NCI-H460 (cell line): ENCODE data around the gene GTF2F1. TPM values are rescaled to one million over a fixed set of nuclear protein-coding genes. Genes with fewer than 3 reads are reported as not detected.
"Not testable (repeated sequence)": the region's sequence is repeated elsewhere in the genome, so short reads cannot be mapped to it uniquely, and the experiment has no call there.

Source experiments
- DNase-seq: peaks from one replicate; pipeline ENCODE4 v3.0.0-alpha.2; 2016; ENCODE audit warnings: low read depth; ENCODE audit errors: extremely low read depth
- total RNA-seq: library from RNA; depleted of rRNA; stranded (reverse); fragments of >200 nt; shearing (Covaris generic); gene quantifications from 2 replicates; pipeline ENCODE4 v1.2.3, GENCODE V29; 2014

The GTF2F1 gene
- total RNA-seq, 1 experiment from 2014 or later: 44.1 TPM

DNA sequence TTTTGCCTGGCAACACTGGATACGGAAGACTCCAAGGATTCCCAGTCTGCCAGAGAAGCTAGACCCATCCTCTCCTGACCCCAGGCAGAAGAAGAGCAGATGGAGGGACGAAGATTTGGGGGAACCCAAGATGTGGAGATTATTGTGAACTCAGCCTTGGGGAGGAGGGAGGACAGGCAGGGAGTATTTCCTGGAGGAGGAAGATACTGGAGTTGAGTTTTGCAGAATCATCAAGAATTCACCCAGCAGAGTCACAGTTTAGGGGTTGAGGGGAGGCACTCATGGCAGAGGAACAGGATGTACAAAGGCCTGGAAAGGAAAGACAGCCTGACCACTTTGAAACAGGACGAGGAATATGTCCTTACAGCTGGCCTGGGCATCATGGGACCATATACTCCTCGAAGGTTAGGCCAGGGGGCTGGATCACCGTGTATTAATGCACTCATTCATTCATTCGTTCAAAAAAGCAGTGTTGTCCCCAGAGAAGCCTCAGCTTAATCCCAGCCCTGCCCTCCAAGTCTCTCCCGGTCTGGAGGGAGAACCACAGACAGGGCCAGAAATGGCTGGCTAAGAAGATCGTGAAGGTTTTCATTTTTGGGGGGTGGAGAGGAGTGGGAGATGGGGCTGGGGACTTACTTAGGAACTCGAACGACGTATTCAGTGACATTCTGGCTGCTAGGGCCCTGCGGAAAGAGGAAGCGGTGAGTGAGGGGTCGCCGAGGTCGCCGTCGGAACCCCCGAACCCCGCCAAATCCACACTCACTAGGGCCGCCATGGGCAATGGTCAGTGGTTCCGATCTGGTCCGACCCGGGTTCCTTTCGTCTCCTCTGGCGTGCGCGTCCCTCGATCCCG, 517 bp downstream of the GTF2F1 start:
- DNase-seq: no peak

DNA sequence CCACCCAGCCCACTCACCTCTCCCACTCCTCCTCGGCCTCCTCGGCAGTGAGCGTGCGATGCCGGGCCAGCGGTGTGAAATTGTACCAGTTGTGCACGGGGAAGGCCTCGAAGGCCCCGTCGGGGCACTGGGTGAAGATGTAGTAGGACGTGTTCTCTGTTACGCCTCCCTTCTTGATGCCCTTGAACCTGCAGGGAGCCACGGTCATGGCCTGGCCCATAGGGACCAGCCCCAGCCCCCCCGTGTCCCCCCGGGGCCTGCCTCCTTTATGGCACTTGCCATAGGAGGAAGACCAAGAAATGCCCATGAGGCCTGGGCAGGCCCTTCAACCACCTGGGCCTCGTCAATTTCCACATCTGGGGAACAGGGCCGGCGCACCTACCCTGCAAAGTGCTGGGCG, 5.6 kb downstream of the GTF2F1 start:
- DNase-seq: no peak

DNA sequence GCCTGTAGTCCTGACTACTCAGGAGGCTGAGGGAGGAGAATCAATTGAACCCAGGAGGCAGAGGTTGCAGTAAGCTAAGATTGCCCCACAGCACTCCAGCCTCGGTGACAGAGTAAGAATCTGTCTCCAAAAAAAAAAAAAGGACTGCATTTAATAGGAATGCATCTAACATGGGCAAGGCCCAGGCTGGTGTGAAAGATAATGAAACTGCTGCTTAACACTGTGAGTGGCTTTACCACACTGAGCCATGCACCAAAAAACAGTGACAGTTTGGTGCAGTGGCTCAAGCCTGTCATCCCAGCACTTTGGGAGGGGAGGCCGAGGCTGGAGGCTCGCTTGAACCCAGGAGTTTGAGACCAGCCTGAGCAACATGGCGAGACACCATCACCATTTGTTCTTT, 8.6 kb downstream of the GTF2F1 start:
- DNase-seq: no peak

DNA sequence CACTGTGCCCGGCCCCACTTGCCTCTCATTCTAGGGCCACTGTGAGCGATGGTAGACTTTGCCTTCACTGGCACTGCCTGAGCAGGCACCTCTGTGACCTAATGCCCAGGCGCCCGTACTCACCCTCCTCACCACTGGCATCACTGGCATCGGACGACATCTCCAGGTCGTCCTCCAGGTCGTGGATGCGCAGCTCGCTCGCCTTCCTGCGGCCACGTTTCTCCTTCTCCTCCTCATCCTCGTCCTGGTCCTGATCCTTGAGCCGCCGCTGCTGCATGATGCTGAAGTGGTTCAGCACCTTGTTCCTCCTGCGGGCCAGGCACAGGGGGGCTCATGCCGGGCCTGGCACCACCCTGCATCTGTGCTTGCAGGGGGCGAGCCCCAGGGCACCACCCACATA, 9.8 kb downstream of the GTF2F1 start:
- no peak for DNase-seq

DNA sequence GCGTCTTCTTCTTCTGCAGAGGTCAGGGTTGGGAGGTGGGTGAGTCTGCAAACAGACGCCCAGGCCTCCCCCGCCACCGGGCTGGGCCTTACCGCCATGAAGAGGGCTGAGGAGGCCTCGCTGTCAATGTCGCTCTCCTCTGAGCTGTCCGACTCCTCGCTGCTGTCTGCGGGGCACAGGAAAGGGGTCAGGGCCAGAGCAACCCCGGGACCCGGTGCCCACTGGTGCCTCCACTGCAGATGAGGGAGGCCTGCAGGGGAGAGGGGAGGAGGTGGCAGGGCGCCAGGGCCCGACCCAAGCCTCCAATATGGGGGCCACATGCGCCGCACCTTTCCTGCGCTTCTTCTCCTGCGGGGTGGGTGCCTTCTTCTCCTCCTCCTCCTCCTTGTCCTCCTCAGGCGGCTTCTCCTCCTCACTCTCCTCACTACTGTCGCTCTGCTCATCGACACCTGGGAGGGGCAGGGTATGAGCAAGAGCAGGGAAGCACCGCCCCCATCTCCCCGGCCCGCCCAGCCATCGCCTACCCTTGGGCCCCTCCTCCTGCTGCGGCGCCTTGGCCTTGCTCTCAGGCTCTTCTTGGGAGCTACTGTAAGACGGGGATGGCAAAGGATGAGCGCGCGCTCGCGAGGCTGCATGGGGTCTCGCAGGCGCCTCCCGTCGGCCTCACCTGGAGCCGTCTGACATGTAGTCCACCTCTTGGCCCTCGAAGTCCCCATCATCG, 11.8 kb downstream of the GTF2F1 start:
- DNase-seq: no peak

DNA sequence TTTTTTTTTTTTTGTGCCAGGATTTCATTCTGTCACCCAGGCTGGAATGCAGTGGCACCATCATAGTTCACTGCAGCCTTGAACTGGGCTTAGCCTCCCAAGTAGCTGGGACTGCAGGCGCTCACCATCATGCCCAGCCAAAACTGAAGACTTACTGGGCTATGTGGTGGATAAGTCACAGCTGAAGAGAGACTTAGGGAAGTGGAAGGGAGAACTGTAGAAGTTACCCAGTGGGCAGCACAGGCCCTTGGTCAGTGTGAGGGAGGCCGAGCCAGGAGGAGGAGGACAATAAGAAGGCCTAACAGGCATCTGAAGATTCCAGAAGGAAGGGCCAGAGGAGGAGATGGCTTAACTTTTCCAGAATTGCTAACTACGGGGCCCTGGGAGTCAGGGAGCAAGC, 13.2 kb downstream of the GTF2F1 start:
- no peak for DNase-seq

DNA sequence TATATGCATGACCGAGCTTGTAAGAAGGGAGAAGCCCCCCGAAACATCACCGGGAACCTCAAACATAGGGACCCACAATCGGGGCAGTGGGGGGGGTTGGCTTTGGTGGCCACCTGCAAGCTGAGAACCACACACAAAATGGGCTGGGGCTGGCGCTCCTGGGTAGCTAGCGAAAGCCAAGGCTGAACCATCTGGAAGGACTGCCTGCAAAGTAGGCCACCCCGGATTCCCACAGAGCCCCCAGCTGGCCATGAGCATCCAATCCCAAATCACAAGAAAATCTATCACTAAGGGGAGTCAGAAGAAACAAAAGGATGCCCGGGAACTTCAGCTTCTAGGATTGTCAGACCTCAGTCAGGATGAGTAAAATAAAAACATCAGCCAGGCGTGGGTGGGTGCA, 14.5 kb downstream of the GTF2F1 start:
- DNase-seq: no peak

DNA sequence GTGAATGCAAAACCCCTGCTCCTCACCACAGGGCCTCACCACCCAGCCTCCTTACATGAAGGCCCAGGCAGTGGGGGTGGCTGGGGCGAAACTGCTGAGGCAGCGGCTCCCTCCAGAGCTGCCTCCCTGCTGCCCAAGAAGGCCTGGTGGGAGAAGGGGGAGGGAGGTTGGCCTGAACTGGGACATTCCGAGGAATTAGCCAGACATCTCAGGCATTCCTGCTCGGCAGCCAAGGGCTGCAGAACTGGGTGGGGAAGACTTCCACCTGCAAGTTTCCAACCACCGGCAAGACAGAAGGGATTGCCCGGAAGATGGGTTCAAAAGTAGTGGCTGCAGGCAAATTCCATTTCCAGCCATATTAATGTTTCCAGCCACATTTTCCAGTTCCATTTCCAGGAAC, 14.9 kb downstream of the GTF2F1 start:
- no peak for DNase-seq

DNA sequence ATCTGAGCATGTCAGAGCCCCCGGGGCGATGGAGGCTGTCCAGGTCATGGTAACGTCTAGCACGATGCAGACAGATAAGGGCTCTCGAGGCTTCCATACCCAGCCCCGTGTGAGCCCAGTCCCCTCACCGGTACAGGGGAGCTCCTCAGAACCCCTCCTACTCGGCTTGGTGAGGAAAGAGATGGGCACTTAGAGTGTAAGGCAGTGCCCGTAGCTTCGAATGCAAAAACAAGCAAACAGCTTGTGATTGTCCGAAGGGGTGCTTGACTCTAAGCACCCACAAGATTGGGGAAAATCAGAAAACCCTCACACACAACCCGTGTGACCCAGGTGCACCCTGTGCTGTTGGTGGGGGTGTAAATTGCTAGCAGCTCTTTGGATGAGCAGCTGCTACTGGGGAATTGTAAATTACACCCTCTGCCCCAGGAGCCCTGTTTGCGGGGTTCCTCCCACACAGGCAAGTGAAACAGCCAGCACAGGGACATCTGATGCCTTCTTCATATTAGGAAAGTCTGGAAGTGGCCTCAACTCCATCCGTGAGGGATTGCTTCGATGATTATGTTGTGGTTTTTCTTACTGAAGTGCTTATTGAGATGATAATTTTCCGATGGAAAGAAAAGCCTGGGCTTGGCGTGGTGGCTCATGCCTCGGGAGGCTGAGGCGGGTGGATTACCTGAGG, 16.3 kb downstream of the GTF2F1 start:
- DNase-seq: no peak

DNA sequence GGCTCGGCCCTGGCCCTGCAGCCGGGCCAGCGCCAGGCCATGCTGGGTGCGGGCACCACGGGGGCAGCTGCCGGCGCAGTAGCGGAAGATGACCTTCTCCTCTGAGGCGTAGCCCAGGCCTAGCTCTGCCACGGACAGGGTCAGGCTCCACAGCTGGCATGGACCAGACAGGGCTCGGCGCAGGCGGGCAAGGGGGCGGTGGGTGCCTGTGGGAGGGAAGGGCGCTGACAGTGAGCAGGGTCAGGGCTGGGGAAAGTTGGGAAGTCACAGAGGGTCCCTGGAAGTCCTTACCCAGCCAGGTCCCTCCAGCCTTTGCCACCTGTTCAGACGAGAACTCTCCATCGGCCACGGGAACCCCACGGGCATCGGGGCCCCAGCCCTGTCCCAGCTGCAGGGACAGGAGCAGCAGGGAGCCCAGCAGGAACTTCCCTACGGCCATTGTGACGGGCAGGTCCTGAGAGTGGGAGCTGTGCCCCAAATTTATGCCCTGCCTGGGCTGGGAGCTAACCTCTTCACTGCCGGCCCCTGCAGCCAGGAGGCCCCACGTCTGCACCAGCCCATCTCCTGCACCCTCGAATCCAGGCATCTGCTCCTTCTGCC, 17.5 kb downstream of the GTF2F1 start, which contains the start of gene PSPN:
Gene PSPN (minus strand): TSS at position 523 of the 600 bp plus-strand sequence. CDS start 84 bp downstream, at position 439.
- DNase-seq: no peak

DNA sequence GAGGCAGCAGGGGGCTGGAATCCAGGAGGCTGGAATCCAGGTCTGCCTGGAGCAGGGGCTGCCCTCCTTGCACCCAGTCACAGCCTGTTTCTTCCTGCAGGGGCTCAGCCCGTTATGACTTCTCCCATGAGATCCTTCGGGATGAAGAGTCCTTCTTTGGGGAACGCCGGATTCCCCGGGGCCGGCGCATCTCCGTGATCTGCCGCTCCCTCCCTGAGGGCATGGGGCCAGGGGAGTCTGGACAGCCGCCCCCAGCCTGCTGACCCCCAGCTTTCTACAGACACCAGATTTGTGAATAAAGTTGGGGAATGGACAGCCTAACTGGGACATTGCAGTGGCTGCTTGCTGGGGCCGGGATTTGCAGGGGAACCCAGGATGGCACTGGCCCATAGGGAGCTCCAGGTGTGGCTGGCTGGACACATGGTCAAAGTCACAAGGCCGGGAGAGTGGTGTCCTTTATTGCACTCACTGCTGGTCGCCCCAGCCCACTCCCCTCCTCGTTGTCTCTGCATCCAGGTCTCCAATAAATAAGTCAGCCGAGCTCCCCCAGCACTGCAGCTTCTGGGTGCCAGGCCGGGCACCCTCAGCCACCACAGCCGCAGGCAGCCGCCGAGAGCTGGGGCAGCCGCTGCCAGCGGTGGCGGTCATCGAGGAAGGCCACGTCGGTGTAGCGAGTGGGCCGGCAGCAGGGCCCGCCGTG, 18.1 kb downstream of the GTF2F1 start:
- DNase-seq: no peak

DNA sequence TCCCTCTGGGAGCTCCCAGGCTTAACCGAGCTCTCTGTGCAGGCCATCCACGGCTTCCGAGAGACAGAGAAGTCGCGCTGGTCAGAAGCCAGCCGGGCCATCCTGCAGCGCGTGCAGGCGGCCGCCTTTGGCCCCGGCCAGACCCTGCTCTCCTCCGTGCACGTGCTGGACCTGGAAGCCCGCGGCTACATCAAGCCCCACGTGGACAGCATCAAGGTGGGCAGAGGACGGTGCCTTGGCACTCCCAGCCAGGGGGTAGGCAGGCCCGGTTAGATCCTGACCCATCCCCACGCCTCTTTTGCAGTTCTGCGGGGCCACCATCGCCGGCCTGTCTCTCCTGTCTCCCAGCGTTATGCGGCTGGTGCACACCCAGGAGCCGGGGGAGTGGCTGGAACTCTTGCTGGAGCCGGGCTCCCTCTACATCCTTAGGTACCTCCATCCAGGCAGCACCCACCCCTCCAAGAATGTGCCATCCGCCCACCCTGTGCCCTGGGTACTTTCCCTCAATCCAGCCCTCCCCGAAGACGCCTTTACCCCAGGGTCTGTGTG, 18.7 kb downstream of the GTF2F1 start:
- DNase-seq: no peak

DNA sequence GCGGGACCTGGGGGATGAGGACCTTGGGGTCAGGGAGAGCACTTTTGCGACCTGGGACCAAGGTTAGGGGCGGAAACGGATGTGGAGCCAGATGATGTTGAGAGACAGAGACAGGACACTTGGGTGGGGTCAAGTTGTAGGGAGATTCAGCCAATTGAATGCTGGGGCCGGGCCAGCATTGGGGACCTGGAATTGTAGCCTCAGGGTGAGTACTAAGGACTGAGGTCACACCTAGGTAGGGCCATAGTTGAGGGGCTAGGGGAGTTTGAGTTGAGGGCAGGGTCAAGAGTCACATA, 19.2 kb downstream of the GTF2F1 start:
- no peak for DNase-seq

DNA sequence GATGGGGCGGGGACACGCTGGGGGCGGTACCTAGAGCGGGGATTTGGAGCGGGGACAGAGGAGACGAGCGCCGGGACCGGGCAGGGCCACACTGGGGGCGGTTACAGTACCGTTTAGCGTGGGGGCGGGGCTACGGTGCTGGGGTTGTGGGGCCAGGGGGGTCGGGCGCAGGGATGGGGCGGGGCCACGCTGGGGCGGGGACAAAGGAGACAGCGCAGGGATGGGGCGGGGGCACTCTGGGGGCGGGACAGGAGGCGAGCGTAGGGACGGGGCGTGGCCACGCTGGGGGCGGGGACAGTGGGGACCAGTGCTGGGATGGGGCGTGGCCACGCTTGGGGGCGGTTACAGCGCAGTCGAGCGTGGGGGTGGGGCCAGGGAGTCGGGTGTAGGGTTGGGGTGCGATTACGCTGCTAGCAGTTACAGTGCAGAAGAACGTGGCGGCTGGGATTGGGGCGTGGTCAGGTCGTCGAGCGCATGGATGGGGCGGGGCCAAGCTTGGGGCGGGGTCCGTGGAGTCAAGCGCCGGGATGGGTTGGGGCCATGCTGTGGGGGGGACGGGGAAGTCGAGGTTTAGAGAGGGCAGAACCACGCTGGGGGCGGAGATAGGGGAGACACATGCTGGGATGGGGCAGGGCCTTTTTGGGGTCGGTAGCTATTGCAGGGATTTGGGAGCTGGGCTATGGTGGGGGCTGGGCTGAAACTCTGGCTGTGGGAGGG, 19.7 kb downstream of the GTF2F1 start:
- DNase-seq: peak; percentile 94

DNA sequence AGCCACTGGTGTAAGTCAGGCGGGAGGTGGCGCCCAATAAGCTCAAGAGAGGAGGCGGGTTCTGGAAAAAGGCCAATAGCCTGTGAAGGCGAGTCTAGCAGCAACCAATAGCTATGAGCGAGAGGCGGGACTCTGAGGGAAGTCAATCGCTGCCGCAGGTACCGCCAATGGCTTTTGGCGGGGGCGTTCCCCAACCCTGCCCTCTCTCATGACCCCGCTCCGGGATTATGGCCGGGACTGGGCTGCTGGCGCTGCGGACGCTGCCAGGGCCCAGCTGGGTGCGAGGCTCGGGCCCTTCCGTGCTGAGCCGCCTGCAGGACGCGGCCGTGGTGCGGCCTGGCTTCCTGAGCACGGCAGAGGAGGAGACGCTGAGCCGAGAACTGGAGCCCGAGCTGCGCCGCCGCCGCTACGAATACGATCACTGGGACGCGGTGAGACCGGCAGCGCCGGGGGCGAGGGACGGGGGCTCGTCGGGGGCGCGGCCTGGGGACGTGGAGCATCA, 20.3 kb downstream of the GTF2F1 start, which contains the start of gene ALKBH7:
Gene ALKBH7 (plus strand): TSS at position 201 of the 502 bp plus-strand sequence. CDS start 27 bp downstream, at position 228.
- DNase-seq: peak; percentile 99

DNA sequence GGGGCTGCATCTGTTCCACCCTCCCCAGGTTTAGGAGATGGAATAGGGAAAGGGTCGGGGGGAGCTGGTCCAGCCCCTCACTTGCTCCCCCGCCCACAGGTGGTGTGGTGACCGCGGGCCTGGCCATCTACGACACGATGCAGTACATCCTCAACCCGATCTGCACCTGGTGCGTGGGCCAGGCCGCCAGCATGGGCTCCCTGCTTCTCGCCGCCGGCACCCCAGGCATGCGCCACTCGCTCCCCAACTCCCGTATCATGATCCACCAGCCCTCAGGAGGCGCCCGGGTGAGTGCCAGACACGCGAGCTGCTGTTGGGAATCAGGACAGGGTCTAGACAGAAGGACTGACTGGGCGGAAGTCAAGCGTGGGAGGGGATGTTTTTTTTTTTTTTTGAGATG, 28.6 kb downstream of the GTF2F1 start:
- no peak for DNase-seq

DNA sequence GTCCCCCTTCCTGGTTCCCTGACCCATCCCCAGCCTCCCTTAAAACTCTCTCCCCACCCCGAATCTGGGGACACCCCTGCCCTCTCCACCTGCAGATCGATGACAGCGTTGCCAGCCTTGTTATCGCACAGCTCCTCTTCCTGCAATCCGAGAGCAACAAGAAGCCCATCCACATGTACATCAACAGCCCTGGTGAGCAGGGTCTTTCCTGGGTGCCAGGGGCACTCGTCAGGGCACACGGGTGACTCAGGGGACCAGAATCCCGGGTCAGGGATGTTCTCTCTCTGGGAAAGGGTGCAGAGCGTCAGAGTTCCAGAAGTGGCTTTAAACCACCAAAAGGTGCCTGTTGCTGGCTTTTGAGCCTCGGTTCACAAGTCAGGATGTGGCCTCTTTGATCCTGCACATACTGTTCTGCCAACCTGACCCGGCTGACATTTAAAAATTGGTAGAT, 30.6 kb downstream of the GTF2F1 start:
- no peak for DNase-seq

DNA sequence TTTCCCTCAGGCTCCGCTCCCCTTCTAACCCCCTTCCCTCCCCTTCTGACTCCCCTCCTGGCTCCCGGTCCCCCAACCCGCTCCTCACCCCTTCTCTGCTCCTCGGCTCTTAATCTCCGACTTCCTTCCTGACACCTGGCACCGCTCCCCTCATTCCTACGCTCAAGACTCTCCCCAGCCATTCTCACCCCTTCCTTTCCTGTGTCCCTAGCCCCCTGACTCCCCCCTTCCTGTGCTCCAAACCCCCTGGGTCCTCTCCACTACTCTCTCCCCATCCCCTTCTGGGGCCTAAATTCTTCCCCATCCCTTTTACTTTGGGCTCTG, 31.0 kb downstream of the GTF2F1 start:
- no peak for DNase-seq

DNA sequence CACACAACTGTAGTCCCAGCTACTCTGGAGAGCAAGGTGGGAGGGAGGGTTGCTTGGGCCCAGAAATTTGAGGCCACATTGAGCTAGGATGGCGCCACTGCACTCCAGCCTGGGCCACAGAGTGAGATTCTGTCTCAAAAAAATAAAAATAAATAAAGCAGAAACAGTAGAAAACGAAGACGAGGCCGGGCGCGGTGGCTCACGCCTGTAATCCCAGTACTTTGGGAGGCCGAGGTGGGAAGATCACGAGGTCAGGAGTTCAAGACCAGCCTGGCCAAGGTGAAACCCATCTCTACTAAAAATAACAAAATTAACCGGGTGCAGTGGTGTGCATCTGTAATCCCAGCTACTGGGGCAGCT, 32.1 kb downstream of the GTF2F1 start:
- DNase-seq: not testable (repeated sequence)
